Esophagus muscularis mucosa (tissue), 3 donors: Measurements from ENCODE around the gene SWT1.

Experiments
- POLR2A ChIP-seq: fragments of 450-650 bp; IDR thresholded peaks from one replicate; pipeline ENCODE4 v1.6.1; 2017; ENCODE audit warnings: antibody characterized with exemption, moderate library complexity, mild to moderate bottlenecking, low read depth
- TF ChIP-seq, protein P1 (sequence below), 3 experiments: fragments of 200-600 bp in 2 of 3; fragments of 450-650 bp in 1 of 3; sonication (generic) in 2 of 3; IDR thresholded peaks; one replicate each; pipeline ENCODE4 v1.5.1; 2017 to 2019; ENCODE audit warnings: antibody characterized with exemption in 3 of 3, mild to moderate bottlenecking in 2 of 3, moderate library complexity in 1 of 3

DNA sequence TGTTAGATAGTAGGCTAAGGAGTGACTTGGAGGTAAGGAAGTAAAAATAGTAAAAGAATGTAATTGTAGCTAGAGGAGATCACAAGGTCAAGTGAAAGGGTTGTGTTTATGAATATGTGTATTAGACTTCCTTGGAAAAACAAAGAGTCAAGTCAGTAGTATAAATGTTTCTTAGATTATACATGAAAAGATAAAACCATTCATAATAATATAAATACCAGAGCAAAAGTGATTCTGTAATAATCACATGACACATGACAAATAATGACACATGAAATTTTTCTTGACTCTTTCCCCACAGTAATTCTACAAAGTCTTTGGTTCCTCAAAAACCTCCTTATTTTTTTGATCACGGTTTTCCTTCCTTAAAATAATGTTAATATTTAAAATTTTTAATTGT lies 103.6 kb downstream of the SWT1 start:
- TF ChIP-seq, protein P1, sequence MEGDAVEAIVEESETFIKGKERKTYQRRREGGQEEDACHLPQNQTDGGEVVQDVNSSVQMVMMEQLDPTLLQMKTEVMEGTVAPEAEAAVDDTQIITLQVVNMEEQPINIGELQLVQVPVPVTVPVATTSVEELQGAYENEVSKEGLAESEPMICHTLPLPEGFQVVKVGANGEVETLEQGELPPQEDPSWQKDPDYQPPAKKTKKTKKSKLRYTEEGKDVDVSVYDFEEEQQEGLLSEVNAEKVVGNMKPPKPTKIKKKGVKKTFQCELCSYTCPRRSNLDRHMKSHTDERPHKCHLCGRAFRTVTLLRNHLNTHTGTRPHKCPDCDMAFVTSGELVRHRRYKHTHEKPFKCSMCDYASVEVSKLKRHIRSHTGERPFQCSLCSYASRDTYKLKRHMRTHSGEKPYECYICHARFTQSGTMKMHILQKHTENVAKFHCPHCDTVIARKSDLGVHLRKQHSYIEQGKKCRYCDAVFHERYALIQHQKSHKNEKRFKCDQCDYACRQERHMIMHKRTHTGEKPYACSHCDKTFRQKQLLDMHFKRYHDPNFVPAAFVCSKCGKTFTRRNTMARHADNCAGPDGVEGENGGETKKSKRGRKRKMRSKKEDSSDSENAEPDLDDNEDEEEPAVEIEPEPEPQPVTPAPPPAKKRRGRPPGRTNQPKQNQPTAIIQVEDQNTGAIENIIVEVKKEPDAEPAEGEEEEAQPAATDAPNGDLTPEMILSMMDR (IDR thresholded peaks at IDR 0.05), result no peak
- no peak for TF ChIP-seq POLR2A
